GM19452 (cell line): Measurements from ENCODE around the gene KBTBD3.

Experiments used
- ATAC-seq: cut with Tn5 transposase; IDR thresholded peaks from one replicate; pipeline ENCODE4 v1.9.1; 2021; ENCODE audit not compliant: unreplicated experiment

KBTBD3 gene

GRCh38 chr11:106076919-106077608 lies at the start of gene KBTBD3:
Gene KBTBD3 (minus strand): TSS chr11:106077347. CDS start chr11:106059097, 18,250 bp downstream.
- peak; percentile 95 for ATAC-seq

- no peak for ATAC-seq
These were observed 44.6 kb upstream of the KBTBD3 start for GRCh38 chr11:106121570-106122320.

GRCh38 chr11:106105986-106106385 lies 28.8 kb upstream of the KBTBD3 start:
- no peak for ATAC-seq

- no peak for ATAC-seq
These were observed 24.7 kb upstream of the KBTBD3 start for GRCh38 chr11:106101819-106102218.

GRCh38 chr11:106101370-106101769 lies 24.2 kb upstream of the KBTBD3 start:
- ATAC-seq, result no peak

GRCh38 chr11:106098893-106099553 lies 21.9 kb upstream of the KBTBD3 start:
- no peak for ATAC-seq

GRCh38 chr11:106092446-106092845 lies 15.3 kb upstream of the KBTBD3 start:
- no peak for ATAC-seq

GRCh38 chr11:106091480-106092123 lies 14.5 kb upstream of the KBTBD3 start:
- peak; percentile 97 for ATAC-seq

- no peak for ATAC-seq
These were observed 11.7 kb upstream of the KBTBD3 start for GRCh38 chr11:106088896-106089295.

- no peak for ATAC-seq
These were observed 10.8 kb upstream of the KBTBD3 start for GRCh38 chr11:106087815-106088435.

- ATAC-seq, result no peak
These were observed 9.7 kb upstream of the KBTBD3 start for GRCh38 chr11:106086850-106087249.

- no peak for ATAC-seq
These were observed 9.0 kb upstream of the KBTBD3 start for GRCh38 chr11:106086135-106086534.

- no peak for ATAC-seq
These were observed 4.9 kb upstream of the KBTBD3 start for GRCh38 chr11:106082096-106082495.

- ATAC-seq, result peak; percentile 18
These were observed 685 bp upstream of the KBTBD3 start, which contains the start of gene AASDHPPT for GRCh38 chr11:106077609-106078455. Gene AASDHPPT (plus strand): TSS chr11:106077662. CDS start chr11:106077711, 49 bp downstream.

- no peak for ATAC-seq
These were observed 802 bp downstream of the KBTBD3 start for GRCh38 chr11:106076171-106076918.

- ATAC-seq, result no peak
These were observed 4.3 kb downstream of the KBTBD3 start for GRCh38 chr11:106072804-106073203.

GRCh38 chr11:106070606-106071005 lies 6.5 kb downstream of the KBTBD3 start:
- no peak for ATAC-seq

- ATAC-seq, result peak; percentile 50
These were observed 14.1 kb downstream of the KBTBD3 start for GRCh38 chr11:106063009-106063408.
